ENCODE data around the gene LGI2.

The LGI2 gene

DNA sequence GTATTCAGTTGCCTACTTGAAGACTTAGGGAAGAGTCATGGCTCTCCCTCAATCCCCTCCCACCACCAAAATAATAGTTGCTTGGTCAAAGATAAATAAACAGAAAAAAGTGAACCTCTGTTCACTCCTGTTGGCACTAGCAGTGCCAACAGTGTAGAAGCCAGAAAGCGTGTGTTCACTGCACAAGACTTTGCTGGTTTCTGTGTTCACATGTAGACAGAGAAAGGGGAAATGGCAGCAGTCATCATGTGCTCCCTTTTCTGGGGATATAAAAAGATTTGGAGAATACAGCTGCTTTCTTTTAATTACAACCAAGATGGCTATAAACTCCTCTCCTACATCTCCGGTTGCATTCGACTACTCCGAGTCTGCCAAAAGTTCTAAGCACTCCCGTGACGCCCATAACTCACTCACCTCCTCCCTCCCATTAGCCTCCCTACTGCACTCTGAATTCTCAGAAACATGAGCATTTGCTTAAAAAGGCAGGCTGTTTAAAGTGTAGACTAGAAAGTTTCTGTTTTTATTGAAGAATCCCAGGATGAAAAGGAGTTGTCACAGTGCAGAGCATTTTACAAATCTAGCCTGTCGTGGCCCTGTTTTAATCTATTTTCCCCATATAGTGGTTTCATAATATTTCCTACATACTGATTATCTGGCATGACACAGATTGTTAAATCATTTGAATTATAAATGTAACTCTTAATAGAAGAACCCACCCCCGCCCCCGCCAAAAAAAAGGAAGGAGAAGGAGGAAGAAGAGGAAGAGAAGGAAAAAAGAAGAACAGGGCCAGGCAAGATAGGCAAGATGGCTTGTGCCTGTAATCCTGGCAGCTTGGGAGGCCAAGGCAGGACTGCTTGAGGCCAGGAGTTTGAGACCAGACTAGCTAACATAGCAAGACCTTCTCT lies 16.7 kb downstream of the LGI2 start:
- H3K4me3 ChIP-seq (ENCODE audit: low read length), result no peak overlapping the region
- TF ChIP-seq, protein P1, sequence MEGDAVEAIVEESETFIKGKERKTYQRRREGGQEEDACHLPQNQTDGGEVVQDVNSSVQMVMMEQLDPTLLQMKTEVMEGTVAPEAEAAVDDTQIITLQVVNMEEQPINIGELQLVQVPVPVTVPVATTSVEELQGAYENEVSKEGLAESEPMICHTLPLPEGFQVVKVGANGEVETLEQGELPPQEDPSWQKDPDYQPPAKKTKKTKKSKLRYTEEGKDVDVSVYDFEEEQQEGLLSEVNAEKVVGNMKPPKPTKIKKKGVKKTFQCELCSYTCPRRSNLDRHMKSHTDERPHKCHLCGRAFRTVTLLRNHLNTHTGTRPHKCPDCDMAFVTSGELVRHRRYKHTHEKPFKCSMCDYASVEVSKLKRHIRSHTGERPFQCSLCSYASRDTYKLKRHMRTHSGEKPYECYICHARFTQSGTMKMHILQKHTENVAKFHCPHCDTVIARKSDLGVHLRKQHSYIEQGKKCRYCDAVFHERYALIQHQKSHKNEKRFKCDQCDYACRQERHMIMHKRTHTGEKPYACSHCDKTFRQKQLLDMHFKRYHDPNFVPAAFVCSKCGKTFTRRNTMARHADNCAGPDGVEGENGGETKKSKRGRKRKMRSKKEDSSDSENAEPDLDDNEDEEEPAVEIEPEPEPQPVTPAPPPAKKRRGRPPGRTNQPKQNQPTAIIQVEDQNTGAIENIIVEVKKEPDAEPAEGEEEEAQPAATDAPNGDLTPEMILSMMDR (IDR thresholded peaks at IDR 0.05; ENCODE audit: insufficient read depth, low read depth, low read length, missing control alignments), result no peak
- DNase-seq (ENCODE audit: low read depth), result no peak

DNA sequence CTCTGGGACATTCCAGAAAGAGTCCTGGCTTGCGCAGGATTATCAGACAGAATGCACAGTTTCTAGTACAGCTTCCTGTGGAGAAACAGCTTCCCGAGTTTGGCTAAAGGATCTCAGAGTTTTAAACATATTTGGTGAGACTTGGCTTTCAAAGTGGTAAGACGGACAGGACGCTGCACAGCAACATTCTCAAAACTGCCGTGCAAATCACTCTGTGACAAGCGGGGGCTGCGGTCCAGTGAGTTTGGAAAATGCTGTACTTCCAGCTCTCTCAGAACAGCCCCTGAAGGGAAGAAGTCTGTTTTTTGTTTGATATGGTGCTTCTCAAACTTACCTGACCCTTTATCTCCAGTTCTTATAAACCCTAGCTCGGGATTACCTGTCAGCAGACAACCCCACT lies 18.1 kb downstream of the LGI2 start:
- no peak overlapping the region for H3K4me3 ChIP-seq (ENCODE audit: low read length)
- DNase-seq (ENCODE audit: low read depth), result no peak
- TF ChIP-seq, protein P1 (IDR thresholded peaks at IDR 0.05; ENCODE audit: insufficient read depth, low read depth, low read length, missing control alignments), result no peak

DNA sequence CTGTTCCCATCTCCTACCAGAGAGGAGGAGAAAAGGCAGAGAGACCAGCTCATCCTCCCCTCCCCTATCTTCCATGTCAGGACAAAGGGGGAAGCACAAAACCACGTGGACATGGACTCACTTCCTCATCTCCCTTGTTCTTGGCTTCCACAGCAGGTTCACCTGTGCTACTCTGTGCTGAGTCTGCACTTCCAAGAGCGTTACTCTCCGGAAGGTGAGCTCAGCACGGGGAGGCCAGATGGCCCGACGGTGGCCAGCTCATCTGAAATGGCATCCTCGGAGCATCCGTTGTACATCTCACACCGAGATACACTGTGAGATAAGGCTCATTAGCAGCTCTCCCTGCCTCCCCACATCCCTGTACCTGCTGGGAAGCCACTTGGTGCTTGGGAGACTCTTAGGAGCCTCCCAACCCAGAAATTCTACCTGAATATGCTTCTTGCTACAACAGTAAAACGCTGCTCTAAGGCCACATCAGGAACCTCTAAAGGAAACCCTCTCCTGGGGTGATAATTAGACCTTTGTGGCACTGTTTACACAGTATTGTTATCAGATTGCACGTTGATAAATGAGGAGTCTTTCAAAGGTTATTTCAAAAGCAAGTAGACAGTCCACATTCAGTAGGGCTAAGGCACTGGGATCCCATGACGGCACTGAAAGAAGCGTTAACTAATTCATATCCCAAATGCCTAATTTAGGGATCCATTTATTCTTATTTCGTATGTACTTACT lies 19.4 kb downstream of the LGI2 start:
- no peak for DNase-seq (ENCODE audit: low read depth)

DNA sequence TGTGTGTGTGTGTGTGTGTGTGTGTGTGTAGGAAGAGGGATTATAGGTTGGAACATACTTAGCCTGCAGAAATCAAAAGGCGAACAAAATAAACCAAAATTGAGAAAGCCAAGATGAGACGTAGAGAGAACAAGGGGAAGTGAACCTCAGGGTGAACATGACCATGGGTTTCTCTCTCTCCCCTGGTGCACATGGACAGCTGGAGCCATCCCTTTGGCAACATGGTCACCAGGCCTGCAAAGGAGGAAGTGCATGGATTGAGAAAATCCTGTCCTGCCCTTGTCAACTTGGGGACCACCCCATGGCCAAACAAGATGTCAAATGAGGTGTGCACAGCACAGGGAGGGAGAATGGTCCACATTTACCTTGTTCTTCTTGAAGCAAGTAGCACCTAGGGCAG lies 23.1 kb downstream of the LGI2 start:
- DNase-seq (ENCODE audit: low read depth), result no peak
- TF ChIP-seq, protein P1 (IDR thresholded peaks at IDR 0.05; ENCODE audit: insufficient read depth, low read depth, low read length, missing control alignments), result no peak
- no peak overlapping the region for H3K4me3 ChIP-seq (ENCODE audit: low read length)

More for the DNA sequence above, 19.4 kb downstream of the LGI2 start:
- no peak overlapping the region for H3K4me3 ChIP-seq (ENCODE audit: low read length)
- TF ChIP-seq, protein P1 (IDR thresholded peaks at IDR 0.05; ENCODE audit: insufficient read depth, low read depth, low read length, missing control alignments), result no peak

DNA sequence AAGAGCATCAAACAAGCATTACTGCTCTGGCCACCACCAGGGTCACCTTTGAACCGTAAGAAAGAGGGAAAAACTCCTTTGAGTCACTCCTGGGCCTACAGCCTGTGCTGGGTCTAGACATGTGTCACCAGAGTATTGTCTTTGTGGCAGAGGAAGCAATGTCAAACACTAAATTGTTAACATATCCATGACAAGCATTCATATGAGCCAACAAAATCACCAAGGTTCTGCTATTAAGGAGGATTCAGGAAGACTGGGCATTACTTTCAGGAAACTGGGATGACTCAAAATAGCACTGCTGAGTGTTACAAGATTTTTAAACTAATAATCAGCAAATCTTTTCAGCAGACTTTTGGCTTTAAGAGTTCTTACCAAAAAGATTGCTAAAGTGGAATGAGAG lies 28.1 kb downstream of the LGI2 start:
- H3K4me3 ChIP-seq (ENCODE audit: low read length), result no peak overlapping the region
- DNase-seq (ENCODE audit: low read depth), result no peak
- TF ChIP-seq, protein P1 (IDR thresholded peaks at IDR 0.05; ENCODE audit: insufficient read depth, low read depth, low read length, missing control alignments), result no peak

DNA sequence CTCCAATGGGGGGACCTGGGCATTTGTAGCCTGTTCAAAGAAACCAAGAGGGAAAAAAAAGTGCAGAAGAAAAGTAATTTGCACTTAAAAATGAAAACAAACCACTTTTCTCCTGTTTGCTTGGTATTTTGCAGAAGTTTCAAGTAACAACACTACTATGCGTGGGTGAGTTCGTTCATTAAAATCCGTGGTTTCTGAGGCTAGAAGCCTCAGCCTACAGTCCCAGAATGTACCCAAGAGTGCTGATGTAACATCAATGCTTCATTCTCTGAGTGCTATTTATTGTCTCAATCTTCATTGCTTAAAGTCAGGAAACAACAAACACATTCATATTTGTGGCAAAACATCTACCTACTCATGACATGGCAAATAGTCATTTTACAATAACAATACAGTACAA lies 29.2 kb downstream of the LGI2 start:
- TF ChIP-seq, protein P1 (IDR thresholded peaks at IDR 0.05; ENCODE audit: insufficient read depth, low read depth, low read length, missing control alignments), result no peak
- DNase-seq (ENCODE audit: low read depth), result no peak
- no peak overlapping the region for H3K4me3 ChIP-seq (ENCODE audit: low read length)

Measured in epithelial cell of esophagus (primary cell).